Heart left ventricle (tissue), 13 donors: ENCODE measurements around the gene SEC31A.
"Not testable (repeated sequence)": the region's sequence is repeated elsewhere in the genome, so short reads cannot be mapped to it uniquely, and the experiment has no call there.

Experiments used
- CTCF ChIP-seq, 12 donors: fragments of 200-600 bp; sonication (generic) in 4 of 12; IDR thresholded peaks; one replicate each; pipeline versions ENCODE4 v1.5.0 to v1.8.0; 2018 to 2022; ENCODE audit warnings: antibody characterized with exemption in 12 of 12, mild to moderate bottlenecking in 5 of 12
- POLR2A ChIP-seq, 2 donors: fragments of 450-650 bp; IDR thresholded peaks; one replicate each; pipeline ENCODE4 v1.6.1; 2017; ENCODE audit warnings: antibody characterized with exemption in 2 of 2, mild to moderate bottlenecking in 2 of 2, moderate library complexity in 2 of 2
- donor health status: ischemic (EF 13 %, LVEDD 7.1; RV severe dilation, severe dysfunction).
- donor health status: DM: no; HTN: yes; CAD: no.
- donor health status: DM: no; HTN: no; CAD: no.
- donor health status: ischemic (EF 25% LVEDD 6.9; RV normal size, moderate dysfunction).
- donor health status: ischemic (EF 25% LVEDD 5.7; RV mildly dilated, moderate dysfunction).
- donor health status: ischemic (EF 35%, LVEDD 5.7; RV mildly dilated, moderate dysfunction).
- donor health status: nonischemic (EF 11% LVEDD 7.7; RV severe dilation, severe dysfunction).
- donor health status: DM: yes; HTN: yes; CAD: no.
- donor health status: PGD.
- donor health status: ischemic (EF 29% LVEDD 5.4; RV normal size, mild dysfunction).
- donor health status: nonischemic (EF 23%, LVEDD 6.1; RV moderate dilation, normal function).

- not testable (repeated sequence) for TF ChIP-seq CTCF, POLR2A (IDR thresholded peaks at IDR 0.05)
These were observed 30.5 kb downstream of the SEC31A start for GRCh38 chr4:82860487-82860886.
